ENCODE results near the gene RHNO1.

GRCh38 chr12:2923057-2923456, 46.0 kb downstream of the RHNO1 start:
- TF ChIP-seq CTCF (IDR thresholded peaks at IDR 0.05; ENCODE audit: borderline replicate concordance, extremely low read depth, low read length, poor library complexity, severe bottlenecking) (no peak), EZH2 (IDR thresholded peaks at IDR 0.05; ENCODE audit: borderline replicate concordance, low read depth, low read length, severe bottlenecking) (no peak)
